Activated T-cell treated with anti-CD3 and anti-CD28 coated beads, Interleukin-2, amount 50 U/mL, for 24 hours (primary cell): ENCODE results near the gene PPP2R3B.
"Not testable (repeated sequence)": the region's sequence is repeated elsewhere in the genome, so short reads cannot be mapped to it uniquely, and the experiment has no call there.

Experiments
- DNase-seq: peaks from one replicate; pipeline ENCODE4 v3.0.0-alpha.2; 2020
- H3K27ac Mint-ChIP-seq: 2 replicates; pipeline ENCODE4 v1.8.0; 2020; ENCODE audit warnings: mild to moderate bottlenecking, mixed read lengths
- H3K27me3 Mint-ChIP-seq: 2 replicates; pipeline ENCODE4 v1.8.0; 2020; ENCODE audit warnings: mixed read lengths
- H3K36me3 Mint-ChIP-seq: 2 replicates; pipeline ENCODE4 v1.8.0; 2020; ENCODE audit warnings: low read depth, mixed read lengths
- H3K4me1 Mint-ChIP-seq: 2 replicates; pipeline ENCODE4 v1.8.0; 2020; ENCODE audit warnings: low read depth, mixed read lengths
- H3K4me3 Mint-ChIP-seq: 2 replicates; pipeline ENCODE4 v1.8.0; 2020; ENCODE audit warnings: mild to moderate bottlenecking, moderate library complexity, mixed read lengths
- H3K9me3 Mint-ChIP-seq: 2 replicates; pipeline ENCODE4 v1.8.0; 2020; ENCODE audit warnings: mixed read lengths

Gene PPP2R3B

GRCh38 chrX:418927-419729 lies 32.4 kb upstream of the PPP2R3B start:
- Mint-ChIP-seq H3K4me1 (no peaks in the 10 kb centered on the region), H3K36me3 (no peaks in the 10 kb centered on the region), H3K9me3 (no peaks in the 10 kb centered on the region), H3K27ac (no peak overlapping the region), H3K27me3 (peaks cover 11% of the 10 kb centered on the region), H3K4me3 (no peak overlapping the region)
- DNase-seq: no peak

GRCh38 chrX:415498-415897 lies 28.8 kb upstream of the PPP2R3B start:
- not testable (repeated sequence) for DNase-seq, H3K9me3 Mint-ChIP-seq, H3K27ac Mint-ChIP-seq, H3K4me3 Mint-ChIP-seq, H3K4me1 Mint-ChIP-seq, H3K27me3 Mint-ChIP-seq, H3K36me3 Mint-ChIP-seq

GRCh38 chrX:413322-414201 lies 26.9 kb upstream of the PPP2R3B start:
- Mint-ChIP-seq H3K4me3 (no peak overlapping the region), H3K27me3 (peaks cover 5% of the 10 kb centered on the region), H3K36me3 (peaks cover 3% of the 10 kb centered on the region), H3K27ac (no peak overlapping the region), H3K9me3 (no peaks in the 10 kb centered on the region), H3K4me1 (no peaks in the 10 kb centered on the region)
- DNase-seq: no peak

GRCh38 chrX:410296-410695 lies 23.6 kb upstream of the PPP2R3B start:
- H3K9me3 Mint-ChIP-seq: no peaks in the 10 kb centered on the region

GRCh38 chrX:405149-405548 lies 18.4 kb upstream of the PPP2R3B start:
- no peak overlapping the region for H3K4me3 Mint-ChIP-seq
- H3K36me3 Mint-ChIP-seq: peaks cover 6% of the 10 kb centered on the region
- no peaks in the 10 kb centered on the region for H3K27me3 Mint-ChIP-seq
- H3K27ac Mint-ChIP-seq: no peak overlapping the region
- no peaks in the 10 kb centered on the region for H3K4me1 Mint-ChIP-seq
- DNase-seq: no peak
- no peaks in the 10 kb centered on the region for H3K9me3 Mint-ChIP-seq

More at GRCh38 chrX:410296-410695, 23.6 kb upstream of the PPP2R3B start:
- Mint-ChIP-seq H3K27me3 (peaks cover 5% of the 10 kb centered on the region), H3K4me1 (no peaks in the 10 kb centered on the region), H3K36me3 (peaks cover 6% of the 10 kb centered on the region), H3K27ac (no peak overlapping the region), H3K4me3 (no peak overlapping the region)
- no peak for DNase-seq

- Mint-ChIP-seq H3K36me3 (peaks cover 6% of the 10 kb centered on the region), H3K27ac (no peak overlapping the region), H3K9me3 (no peaks in the 10 kb centered on the region), H3K27me3 (no peaks in the 10 kb centered on the region), H3K4me3 (no peak overlapping the region), H3K4me1 (no peaks in the 10 kb centered on the region)
- no peak for DNase-seq
Measured at GRCh38 chrX:404656-405055, 17.9 kb upstream of the PPP2R3B start.

GRCh38 chrX:402857-403256 lies 16.1 kb upstream of the PPP2R3B start:
- H3K4me1 Mint-ChIP-seq: no peaks in the 10 kb centered on the region
- no peaks in the 10 kb centered on the region for H3K27me3 Mint-ChIP-seq
- no peak for DNase-seq
- no peaks in the 10 kb centered on the region for H3K9me3 Mint-ChIP-seq
- H3K4me3 Mint-ChIP-seq: no peak overlapping the region
- no peak overlapping the region for H3K27ac Mint-ChIP-seq
- peaks cover 3% of the 10 kb centered on the region for H3K36me3 Mint-ChIP-seq

- Mint-ChIP-seq H3K27me3 (no peaks in the 10 kb centered on the region), H3K27ac (no peak overlapping the region), H3K4me3 (no peak overlapping the region), H3K36me3 (no peaks in the 10 kb centered on the region), H3K4me1 (no peaks in the 10 kb centered on the region), H3K9me3 (no peaks in the 10 kb centered on the region)
- no peak for DNase-seq
Measured at GRCh38 chrX:400258-400657, 13.6 kb upstream of the PPP2R3B start.

GRCh38 chrX:397575-397974 lies 10.9 kb upstream of the PPP2R3B start:
- DNase-seq: no peak
- Mint-ChIP-seq H3K36me3 (no peaks in the 10 kb centered on the region), H3K4me1 (no peaks in the 10 kb centered on the region), H3K9me3 (no peaks in the 10 kb centered on the region), H3K27me3 (no peaks in the 10 kb centered on the region), H3K27ac (no peak overlapping the region), H3K4me3 (no peak overlapping the region)

- Mint-ChIP-seq H3K4me1 (no peaks in the 10 kb centered on the region), H3K27ac (no peak overlapping the region), H3K36me3 (no peaks in the 10 kb centered on the region), H3K27me3 (no peaks in the 10 kb centered on the region), H3K4me3 (no peak overlapping the region), H3K9me3 (no peaks in the 10 kb centered on the region)
- no peak for DNase-seq
Measured at GRCh38 chrX:394830-395229, 8.1 kb upstream of the PPP2R3B start.

GRCh38 chrX:392575-392846 lies 5.8 kb upstream of the PPP2R3B start:
- H3K36me3 Mint-ChIP-seq: no peaks in the 10 kb centered on the region
- H3K4me3 Mint-ChIP-seq: no peak overlapping the region
- no peaks in the 10 kb centered on the region for H3K27me3 Mint-ChIP-seq
- DNase-seq: no peak
- H3K27ac Mint-ChIP-seq: no peak overlapping the region
- H3K9me3 Mint-ChIP-seq: no peaks in the 10 kb centered on the region
- H3K4me1 Mint-ChIP-seq: peaks cover 3% of the 10 kb centered on the region

GRCh38 chrX:391717-392574 lies 5.2 kb upstream of the PPP2R3B start:
- H3K36me3 Mint-ChIP-seq: no peaks in the 10 kb centered on the region
- peaks cover 8% of the 10 kb centered on the region for H3K4me1 Mint-ChIP-seq
- H3K9me3 Mint-ChIP-seq: no peaks in the 10 kb centered on the region
- H3K27ac Mint-ChIP-seq: no peak overlapping the region
- no peak overlapping the region for H3K4me3 Mint-ChIP-seq
- DNase-seq: no peak
- H3K27me3 Mint-ChIP-seq: no peaks in the 10 kb centered on the region

GRCh38 chrX:390459-390858 lies 3.8 kb upstream of the PPP2R3B start:
- H3K36me3 Mint-ChIP-seq: no peaks in the 10 kb centered on the region
- H3K4me1 Mint-ChIP-seq: peaks cover 8% of the 10 kb centered on the region
- H3K9me3 Mint-ChIP-seq: no peaks in the 10 kb centered on the region
- no peak overlapping the region for H3K27ac Mint-ChIP-seq
- no peak overlapping the region for H3K4me3 Mint-ChIP-seq
- H3K27me3 Mint-ChIP-seq: no peaks in the 10 kb centered on the region
- DNase-seq: no peak

GRCh38 chrX:389021-389441 lies 2.3 kb upstream of the PPP2R3B start:
- DNase-seq: no peak
- Mint-ChIP-seq H3K27me3 (no peaks in the 10 kb centered on the region), H3K36me3 (no peaks in the 10 kb centered on the region), H3K4me1 (peaks cover 11% of the 10 kb centered on the region), H3K4me3 (no peak overlapping the region), H3K27ac (no peak overlapping the region), H3K9me3 (no peaks in the 10 kb centered on the region)
